Vagina (tissue), 2 donors: ENCODE data around the gene DFFB. TPM values are rescaled to one million over a fixed set of nuclear protein-coding genes. Genes with fewer than 3 reads are reported as not detected.

Experiments
- DNase-seq, 2 donors: peaks; one replicate each; pipeline ENCODE4 v3.0.0-alpha.2; 2017; ENCODE audit errors: extremely low spot score in 2 of 2
- H3K27ac ChIP-seq: fragments of 200-600 bp; sonication (generic); one replicate; pipeline ENCODE4 v1.5.1; 2019
- H3K27me3 ChIP-seq: fragments of 200-600 bp; sonication (generic); one replicate; pipeline ENCODE4 v1.5.1; 2019
- H3K36me3 ChIP-seq, 2 donors: fragments of 200-600 bp; sonication (generic); one replicate each; pipeline ENCODE4 v1.5.1; 2017 to 2019
- H3K4me1 ChIP-seq: fragments of 200-600 bp; sonication (generic); one replicate; pipeline ENCODE4 v1.5.1; 2019
- H3K4me3 ChIP-seq, 2 donors: fragments of 200-600 bp; sonication (generic); 1 replicate in 1 of 2; 2 replicates in 1 of 2; pipeline ENCODE4 v1.5.1; 2016 to 2019
- H3K9me3 ChIP-seq: fragments of 200-600 bp; sonication (generic); one replicate; pipeline ENCODE4 v1.5.1; 2019
- CTCF ChIP-seq, 3 experiments: fragments of 450-650 bp in 2 of 3; fragments of 200-600 bp in 1 of 3; sonication (generic) in 1 of 3; IDR thresholded peaks; one replicate each; pipeline ENCODE4 v1.5.1; 2017 to 2019; ENCODE audit warnings: antibody characterized with exemption in 3 of 3, mild to moderate bottlenecking in 2 of 3, moderate library complexity in 2 of 3
- POLR2A ChIP-seq, 2 donors: fragments of 450-650 bp; IDR thresholded peaks; one replicate each; pipeline ENCODE4 v1.6.1; 2017; ENCODE audit warnings: antibody characterized with exemption in 2 of 2, mild to moderate bottlenecking in 2 of 2, moderate library complexity in 2 of 2
- POLR2AphosphoS5 ChIP-seq, 2 donors: sonication (generic); formaldehyde crosslinking; IDR thresholded peaks; one replicate each; pipeline ENCODE4 v1.9.0; 2017; ENCODE audit warnings: antibody characterized with exemption in 2 of 2, mild to moderate bottlenecking in 2 of 2, low read depth in 1 of 2; ENCODE audit not compliant: insufficient read depth in 1 of 2
- intact Hi-C: fragments of 100-400 bp; cut with DNase I; formaldehyde crosslinking; loops from one replicate; pipeline ENCODE4 v1.15.1; 2023
- total RNA-seq: library from RNA; depleted of rRNA; stranded (reverse); fragments of >200 nt; gene quantifications from one replicate; pipeline ENCODE4 v1.2.3, GENCODE V29; 2016

Gene DFFB
- total RNA-seq, 1 donor from 2014 or later: 8.8 TPM

- H3K9me3 ChIP-seq: no peaks in the 10 kb centered on the region
- no peaks in the 10 kb centered on the region for H3K36me3 ChIP-seq
- DNase-seq: no peak
- no peak overlapping the region for H3K27ac ChIP-seq
- H3K4me1 ChIP-seq: peaks cover 35% of the 10 kb centered on the region
- TF ChIP-seq POLR2A (IDR thresholded peaks at IDR 0.05): no peak
- TF ChIP-seq CTCF (IDR thresholded peaks at IDR 0.05): no peak
- TF ChIP-seq POLR2AphosphoS5 (IDR thresholded peaks at IDR 0.05; ENCODE audit: insufficient read depth in 1 of 2, low read depth in 1 of 2): no peak
- no peaks in the 10 kb centered on the region for H3K27me3 ChIP-seq
- H3K4me3 ChIP-seq: peak overlapping the region; percentile 61 to 96
- intact Hi-C loops: no loop called here
Measured at GRCh38 chr1:3858231-3858981, 1.1 kb downstream of the DFFB start.

GRCh38 chr1:3863231-3863935, 6.1 kb downstream of the DFFB start:
- no peak for TF ChIP-seq POLR2AphosphoS5 (IDR thresholded peaks at IDR 0.05; ENCODE audit: insufficient read depth in 1 of 2, low read depth in 1 of 2)
- no peak for TF ChIP-seq POLR2A (IDR thresholded peaks at IDR 0.05)
- no peak for TF ChIP-seq CTCF (IDR thresholded peaks at IDR 0.05)
- Histone ChIP-seq H3K9me3 (no peaks in the 10 kb centered on the region), H3K27me3 (no peaks in the 10 kb centered on the region), H3K4me1 (peaks cover 5% of the 10 kb centered on the region), H3K27ac (no peak overlapping the region), H3K36me3 (peaks cover 0 to 14% of the 10 kb centered on the region in 2 donors), H3K4me3 (no peak overlapping the region)
- DNase-seq: no peak
- intact Hi-C loops: no loop called here

GRCh38 chr1:3864884-3865283, 7.6 kb downstream of the DFFB start:
- Histone ChIP-seq H3K9me3 (no peaks in the 10 kb centered on the region), H3K27ac (no peak overlapping the region), H3K27me3 (no peaks in the 10 kb centered on the region), H3K4me1 (no peaks in the 10 kb centered on the region), H3K36me3 (peaks cover 0 to 19% of the 10 kb centered on the region in 2 donors), H3K4me3 (no peak overlapping the region)
- no peak for DNase-seq
- TF ChIP-seq CTCF (IDR thresholded peaks at IDR 0.05) (no peak), POLR2AphosphoS5 (IDR thresholded peaks at IDR 0.05; ENCODE audit: insufficient read depth in 1 of 2, low read depth in 1 of 2) (no peak), POLR2A (IDR thresholded peaks at IDR 0.05) (no peak)
- intact Hi-C loops: no loop called here

- Histone ChIP-seq H3K4me3 (no peak overlapping the region), H3K36me3 (peaks cover 0 to 27% of the 10 kb centered on the region in 2 donors)
Measured at GRCh38 chr1:3865606-3866160, 8.4 kb downstream of the DFFB start.

More at GRCh38 chr1:3865606-3866160, 8.4 kb downstream of the DFFB start:
- Histone ChIP-seq H3K9me3 (no peaks in the 10 kb centered on the region), H3K4me1 (no peaks in the 10 kb centered on the region), H3K27ac (no peak overlapping the region), H3K27me3 (no peaks in the 10 kb centered on the region)
- TF ChIP-seq CTCF (IDR thresholded peaks at IDR 0.05) (no peak), POLR2A (IDR thresholded peaks at IDR 0.05) (no peak), POLR2AphosphoS5 (IDR thresholded peaks at IDR 0.05; ENCODE audit: insufficient read depth in 1 of 2, low read depth in 1 of 2) (no peak)
- no peak for DNase-seq
- intact Hi-C loops: no loop called here
